Measurements from ENCODE around the gene TMEM248.
"Not testable (repeated sequence)": the region's sequence is repeated elsewhere in the genome, so short reads cannot be mapped to it uniquely, and the experiment has no call there.

TMEM248 gene

GRCh38 chr7:66953044-66953427 is 32.0 kb downstream of the TMEM248 start:
- DNase-seq = no peak

DNA sequence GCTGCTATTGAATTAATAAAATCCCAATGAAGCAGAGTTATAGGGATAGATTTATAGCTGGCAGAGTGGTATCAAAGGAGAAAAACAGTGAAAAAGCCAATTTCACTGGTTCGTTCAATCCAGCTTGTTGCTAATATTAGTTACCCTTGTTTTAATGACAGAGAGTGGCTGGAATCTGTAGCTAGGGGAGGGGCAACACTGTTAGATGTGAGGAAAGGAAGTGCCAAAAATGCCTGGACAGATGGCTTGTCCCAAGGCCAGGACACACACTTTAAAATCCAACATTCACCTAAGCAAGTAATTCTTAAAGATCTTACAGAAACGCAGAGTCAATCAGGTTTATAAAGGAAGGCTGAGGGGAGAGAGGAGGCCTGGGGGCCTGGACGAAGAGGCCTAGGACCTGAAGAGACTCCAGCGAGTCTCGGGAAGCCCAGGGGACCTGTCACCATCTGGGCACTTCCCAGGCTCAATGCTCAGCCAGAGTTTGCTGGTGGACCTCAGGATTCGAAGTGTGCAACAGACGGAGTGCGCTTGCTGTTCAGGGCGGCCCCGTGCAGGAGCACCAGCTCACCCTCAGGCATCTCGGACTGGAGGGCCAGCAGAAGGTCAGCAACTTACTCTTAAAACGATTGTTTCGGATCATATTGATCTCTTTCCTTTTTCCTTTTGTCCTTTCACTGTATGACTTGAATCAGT is 36.7 kb downstream of the TMEM248 start:
- no peak for DNase-seq

- no peak for DNase-seq
Measured at GRCh38 chr7:66958538-66959350, 37.7 kb downstream of the TMEM248 start.

DNA sequence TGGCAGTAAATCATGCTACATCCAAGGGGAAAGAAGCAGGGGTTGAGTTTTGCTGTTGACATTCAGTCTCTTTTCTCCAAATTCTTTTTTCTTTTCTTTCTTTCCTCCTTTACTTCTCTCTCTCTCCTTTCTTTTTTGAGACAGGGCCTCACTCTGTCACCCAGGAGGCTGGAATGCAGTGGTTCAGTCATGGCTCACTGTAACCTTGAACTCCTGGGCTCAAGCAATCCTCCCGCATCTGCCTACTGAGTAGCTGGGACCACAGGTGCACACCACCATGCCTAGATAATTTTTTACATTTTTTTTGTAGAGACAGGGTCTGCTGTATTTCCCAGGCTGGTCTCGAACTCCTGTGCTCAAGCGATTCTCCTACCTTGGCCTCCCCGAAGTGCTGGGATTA is 39.2 kb downstream of the TMEM248 start:
- DNase-seq = no peak

GRCh38 chr7:66961096-66961495 is 40.1 kb downstream of the TMEM248 start:
- DNase-seq = no peak

- no peak for DNase-seq
Measured at GRCh38 chr7:66964411-66964810, 43.4 kb downstream of the TMEM248 start.

DNA sequence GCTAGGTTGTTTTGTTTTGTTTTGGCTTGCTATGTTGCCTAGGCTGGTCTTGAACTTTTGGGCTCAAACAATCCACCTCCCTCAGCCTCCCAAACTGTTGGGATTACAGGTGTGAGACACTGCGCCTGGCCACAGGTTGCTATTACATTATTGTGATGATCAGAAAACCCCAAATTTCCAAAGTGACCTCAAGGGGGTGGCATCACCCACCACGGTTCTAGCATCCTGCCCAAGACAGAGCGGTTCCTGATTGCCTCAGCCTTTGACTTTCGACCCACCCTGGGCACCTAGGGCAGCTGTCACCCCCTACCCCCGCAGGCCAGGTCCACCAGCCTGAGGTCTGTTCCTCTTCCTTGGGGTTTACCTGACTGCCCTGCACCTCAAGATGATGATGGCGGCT is 46.0 kb downstream of the TMEM248 start:
- DNase-seq = no peak

GRCh38 chr7:66969001-66969400 is 48.0 kb downstream of the TMEM248 start:
- not testable (repeated sequence) for DNase-seq

DNA sequence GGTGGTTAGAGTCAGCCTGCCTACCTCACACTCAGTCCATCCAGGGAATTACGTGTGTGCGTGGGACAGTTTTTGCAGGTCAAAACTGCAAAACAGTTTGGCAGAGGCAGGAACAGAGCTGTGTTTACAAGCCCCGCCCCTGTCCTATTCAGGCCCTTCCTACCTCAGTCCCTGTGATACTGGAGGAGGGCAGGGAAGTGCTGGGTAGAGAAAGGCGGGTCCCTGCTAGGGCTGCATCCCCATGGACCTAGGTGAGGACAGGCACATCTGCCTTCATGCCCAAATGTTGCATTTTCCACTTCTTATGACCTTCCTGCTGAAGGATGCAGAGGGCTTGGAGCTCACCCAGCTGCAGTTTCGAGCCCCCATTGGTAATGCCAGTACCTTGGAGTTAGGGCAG is 49.3 kb downstream of the TMEM248 start:
- DNase-seq = no peak

DNA sequence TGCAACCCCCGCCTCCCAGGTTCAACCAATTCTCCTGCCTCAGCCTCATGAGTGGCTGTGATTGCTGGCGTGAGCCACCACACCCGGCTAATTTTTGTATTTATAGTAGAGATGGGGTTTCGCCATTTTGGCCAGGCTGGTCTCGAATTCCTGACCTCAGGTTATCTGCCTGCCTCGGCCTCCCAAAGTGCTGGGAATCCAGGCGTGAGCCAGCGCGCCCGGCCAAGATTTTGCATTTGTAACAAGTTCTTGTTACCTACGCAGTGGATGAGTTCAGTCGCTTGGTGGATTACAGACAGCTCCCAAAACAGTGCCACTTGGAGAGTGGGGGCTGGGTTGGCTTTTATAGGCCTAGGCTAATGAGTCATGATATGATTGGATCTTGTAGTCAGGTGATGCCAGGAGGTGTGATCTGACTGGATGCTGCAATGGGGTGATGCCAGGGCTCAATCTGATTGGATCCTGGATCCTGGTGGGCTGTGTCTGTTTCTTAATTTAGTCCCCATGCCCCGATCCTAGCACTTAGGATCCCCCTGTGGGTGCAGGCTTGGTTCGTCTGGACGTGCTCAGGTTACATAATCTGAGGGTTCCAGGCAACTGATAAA is 54.1 kb downstream of the TMEM248 start:
- DNase-seq = no peak

GRCh38 chr7:66978312-66978711 is 57.3 kb downstream of the TMEM248 start:
- DNase-seq = not testable (repeated sequence)

DNA sequence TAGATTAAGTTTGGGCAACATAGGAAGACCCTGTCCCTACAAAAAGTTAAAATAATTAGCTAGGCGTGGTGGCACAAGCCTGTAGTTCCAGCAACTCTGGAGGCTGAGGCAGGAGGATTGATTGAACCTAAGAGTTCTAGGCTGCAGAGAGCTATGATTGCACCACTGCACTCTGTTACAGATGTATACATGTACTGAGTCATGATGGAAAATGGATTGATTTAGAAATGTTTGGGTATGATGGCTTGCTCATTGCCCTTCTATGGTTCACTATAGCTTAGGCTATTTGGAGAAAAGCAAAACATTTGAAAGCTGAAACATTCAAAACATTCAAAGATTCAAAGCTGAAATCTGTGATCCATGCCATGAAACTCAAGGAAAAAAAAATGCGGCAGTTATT is 58.0 kb downstream of the TMEM248 start:
- DNase-seq = not testable (repeated sequence)

DNA sequence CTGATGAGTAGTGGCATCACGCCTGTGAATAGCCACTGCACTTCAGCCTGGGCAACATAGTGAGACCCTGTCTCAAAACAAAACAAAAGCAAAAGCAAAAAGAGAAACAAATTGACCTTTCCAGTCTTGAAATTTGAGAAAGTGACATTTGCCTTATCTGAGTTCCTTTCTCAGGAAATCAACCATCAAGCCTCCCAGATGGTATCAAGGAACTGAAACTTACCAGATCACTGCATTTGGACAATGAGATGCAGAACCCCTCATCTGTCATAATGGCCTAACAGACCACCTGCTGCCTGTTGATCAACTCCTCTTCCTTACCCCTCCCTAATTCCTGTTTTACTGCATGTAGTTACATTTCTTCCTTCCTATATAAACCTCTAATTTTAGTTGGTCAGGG is 59.3 kb downstream of the TMEM248 start:
- not testable (repeated sequence) for DNase-seq

- DNase-seq = not testable (repeated sequence)
Measured at GRCh38 chr7:66989552-66989951, 68.5 kb downstream of the TMEM248 start.

GRCh38 chr7:66994051-66994450 is 73.0 kb downstream of the TMEM248 start:
- DNase-seq = not testable (repeated sequence)

DNA sequence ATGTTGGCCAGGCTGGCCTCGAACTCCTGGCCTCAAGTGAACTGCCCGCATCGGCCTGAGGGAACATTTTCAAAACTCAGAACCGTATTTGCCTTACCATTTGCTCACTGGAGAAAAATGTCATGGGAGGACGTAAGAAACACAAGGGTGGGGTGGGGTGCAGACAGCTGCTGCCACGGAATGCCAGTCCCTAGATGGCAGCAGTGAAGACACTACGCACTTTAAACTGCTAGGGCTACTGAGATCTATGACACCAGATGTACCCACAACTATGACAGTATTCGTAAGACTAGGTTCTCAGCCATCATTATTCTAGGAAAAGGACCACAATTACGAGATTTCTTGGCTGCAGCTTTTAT is 73.6 kb downstream of the TMEM248 start:
- peak; percentile 56 for DNase-seq

GRCh38 chr7:66995050-66995776 is 74.2 kb downstream of the TMEM248 start, which contains the start of gene SBDS:
Gene SBDS (minus strand): TSS chr7:66995586. CDS start chr7:66995417, 169 bp downstream.
- peak; percentile 97 for DNase-seq

GRCh38 chr7:66996444-66997191 is 75.6 kb downstream of the TMEM248 start, which contains the start of gene TYW1:
Gene TYW1 (plus strand): TSS chr7:66996833. CDS start chr7:66996979, 146 bp downstream.
- DNase-seq = peak; percentile 99

DNA sequence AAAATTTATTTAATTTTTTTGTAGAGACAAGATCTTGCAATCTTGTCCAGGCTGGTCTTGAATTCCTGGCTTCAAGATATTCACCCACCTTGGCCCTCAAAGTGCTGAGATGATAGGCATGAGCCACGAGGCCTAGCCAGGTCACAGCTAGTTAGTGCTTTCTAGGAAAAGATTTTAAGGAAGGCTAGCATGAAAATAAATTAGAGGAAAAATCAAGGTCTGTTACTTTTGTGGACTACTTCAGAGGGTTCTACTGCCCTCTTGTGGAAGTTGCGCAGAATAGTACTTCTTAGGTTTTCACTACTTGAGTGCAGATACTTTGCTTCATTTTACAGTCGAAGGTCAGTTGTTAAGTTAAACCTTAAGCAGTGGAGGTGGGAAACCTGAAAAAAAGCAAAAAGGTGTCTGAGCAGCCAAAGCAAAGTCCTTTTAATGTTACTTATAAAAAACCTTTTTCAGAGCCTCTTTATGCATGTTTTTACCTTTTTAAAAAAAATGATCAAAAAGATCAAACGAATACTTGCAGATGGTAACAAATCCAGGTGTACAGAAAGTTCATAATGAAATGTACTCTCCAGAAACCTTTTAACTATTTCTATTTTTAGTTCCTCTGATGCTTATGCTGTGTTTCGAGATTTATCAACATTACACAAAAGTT is 79.7 kb downstream of the TMEM248 start:
- DNase-seq = not testable (repeated sequence)

GRCh38 chr7:67004145-67004544 is 83.1 kb downstream of the TMEM248 start:
- not testable (repeated sequence) for DNase-seq

GRCh38 chr7:67006965-67007364 is 85.9 kb downstream of the TMEM248 start:
- no peak for DNase-seq

Measured in GF-D8 (cell line).